Lower lobe of right lung (tissue), 2 donors: Measurements from ENCODE around the gene TATDN3. TPM values are rescaled to one million over a fixed set of nuclear protein-coding genes. Genes with fewer than 3 reads are reported as not detected.

ENCODE experiments used
- ATAC-seq, 2 donors: fragments of 200-7000 bp; cut with Tn5 transposase; one replicate each; pipeline ENCODE4 v1.9.1; 2020 to 2022; ENCODE audit warnings: mild to moderate bottlenecking in 2 of 2, moderate library complexity in 2 of 2
- DNase-seq: peaks from one replicate; pipeline ENCODE4 v3.0.0-alpha.2; 2020
- H3K27ac ChIP-seq: fragments of 200-600 bp; one replicate; pipeline ENCODE4 v1.8.0; 2022
- H3K27me3 ChIP-seq: fragments of 200-600 bp; one replicate; pipeline ENCODE4 v1.8.0; 2022; ENCODE audit warnings: low read depth
- H3K36me3 ChIP-seq: fragments of 200-600 bp; one replicate; pipeline ENCODE4 v1.8.0; 2022; ENCODE audit warnings: mild to moderate bottlenecking
- H3K4me1 ChIP-seq: fragments of 200-600 bp; one replicate; pipeline ENCODE4 v1.8.0; 2022
- H3K4me3 ChIP-seq: fragments of 200-600 bp; one replicate; pipeline ENCODE4 v1.8.0; 2022; ENCODE audit warnings: mild to moderate bottlenecking
- H3K9me3 ChIP-seq: fragments of 200-600 bp; one replicate; pipeline ENCODE4 v1.8.0; 2022
- intact Hi-C: fragments of 100-400 bp; cut with DNase I; formaldehyde crosslinking; loops from one replicate; pipeline ENCODE4 v1.11.0; 2022
- total RNA-seq: library from RNA; stranded (reverse); fragmentation: NEBNext Ultra II Directional; extraction: Animal tissue kit (Norgen Biotek cat#: 25700); gene quantifications from one replicate; pipeline ENCODE4 v1.2.1, GENCODE V29; 2021
- TF ChIP-seq, protein P1 (sequence below): fragments of 200-600 bp; IDR thresholded peaks from one replicate; pipeline ENCODE4 v1.8.0; 2022; ENCODE audit warnings: antibody characterized with exemption, mild to moderate bottlenecking
- donor health status: DM: no; HTN: yes; CAD: no; lungs with severe emphysema.

Gene TATDN3
- total RNA-seq, 1 donor from 2014 or later, result 12.3 TPM

DNA sequence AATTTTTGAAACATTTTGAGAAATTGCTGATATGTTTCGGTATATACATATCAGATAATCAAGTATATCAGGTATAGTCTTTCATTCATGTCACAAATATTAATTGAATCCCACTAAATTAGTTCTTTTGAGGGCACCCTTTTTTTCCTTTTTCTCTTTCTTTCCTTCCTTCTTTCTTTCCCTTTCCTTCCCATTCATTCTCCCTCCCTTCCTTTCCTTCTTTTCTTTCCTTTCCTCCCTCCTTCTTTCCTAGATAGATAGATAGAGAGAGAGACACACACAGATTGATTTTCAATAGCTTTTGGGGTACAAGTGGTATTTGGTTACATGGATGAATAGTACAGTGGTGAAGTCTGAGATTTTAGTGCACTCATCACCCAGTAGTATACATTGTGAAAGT, 5.8 kb upstream of the TATDN3 start:
- peaks cover 53% of the 10 kb centered on the region for H3K36me3 ChIP-seq

DNA sequence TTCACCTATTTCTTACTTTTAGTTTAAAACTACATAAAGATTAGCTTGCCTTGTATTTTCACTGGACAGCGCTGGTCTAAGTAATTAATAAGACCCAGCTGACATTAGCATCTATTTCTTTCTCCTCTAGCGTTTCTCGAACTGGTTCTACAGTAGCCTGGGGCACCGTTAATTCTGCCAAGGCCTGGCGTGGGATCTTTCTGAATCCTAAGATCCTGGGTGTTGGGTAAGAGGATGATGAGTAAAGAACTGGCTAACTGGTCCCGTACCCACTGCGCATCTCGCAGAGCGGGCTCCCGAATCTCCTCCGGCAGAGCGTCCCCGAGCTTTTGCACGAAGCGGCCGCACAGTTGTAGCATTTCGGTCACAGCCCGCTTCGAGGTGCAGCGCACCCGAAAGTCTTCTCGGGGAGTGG, 426 bp upstream of the TATDN3 start:
- H3K27ac ChIP-seq, result peak overlapping the region; percentile 93
- H3K36me3 ChIP-seq, result peaks cover 13% of the 10 kb centered on the region
- ATAC-seq (peak; percentile 72 to 77), DNase-seq (no peak)
- H3K4me1 ChIP-seq, result peaks cover 30% of the 10 kb centered on the region
- TF ChIP-seq, protein P1, sequence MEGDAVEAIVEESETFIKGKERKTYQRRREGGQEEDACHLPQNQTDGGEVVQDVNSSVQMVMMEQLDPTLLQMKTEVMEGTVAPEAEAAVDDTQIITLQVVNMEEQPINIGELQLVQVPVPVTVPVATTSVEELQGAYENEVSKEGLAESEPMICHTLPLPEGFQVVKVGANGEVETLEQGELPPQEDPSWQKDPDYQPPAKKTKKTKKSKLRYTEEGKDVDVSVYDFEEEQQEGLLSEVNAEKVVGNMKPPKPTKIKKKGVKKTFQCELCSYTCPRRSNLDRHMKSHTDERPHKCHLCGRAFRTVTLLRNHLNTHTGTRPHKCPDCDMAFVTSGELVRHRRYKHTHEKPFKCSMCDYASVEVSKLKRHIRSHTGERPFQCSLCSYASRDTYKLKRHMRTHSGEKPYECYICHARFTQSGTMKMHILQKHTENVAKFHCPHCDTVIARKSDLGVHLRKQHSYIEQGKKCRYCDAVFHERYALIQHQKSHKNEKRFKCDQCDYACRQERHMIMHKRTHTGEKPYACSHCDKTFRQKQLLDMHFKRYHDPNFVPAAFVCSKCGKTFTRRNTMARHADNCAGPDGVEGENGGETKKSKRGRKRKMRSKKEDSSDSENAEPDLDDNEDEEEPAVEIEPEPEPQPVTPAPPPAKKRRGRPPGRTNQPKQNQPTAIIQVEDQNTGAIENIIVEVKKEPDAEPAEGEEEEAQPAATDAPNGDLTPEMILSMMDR, result no peak
- H3K27me3 ChIP-seq, result no peaks in the 10 kb centered on the region
- H3K4me3 ChIP-seq, result peak overlapping the region; percentile 81
- no peaks in the 10 kb centered on the region for H3K9me3 ChIP-seq
- intact Hi-C loops, result no loop called here

More for the DNA sequence above, 5.8 kb upstream of the TATDN3 start:
- Histone ChIP-seq H3K4me3 (no peak overlapping the region), H3K4me1 (peaks cover 15% of the 10 kb centered on the region), H3K9me3 (no peaks in the 10 kb centered on the region), H3K27ac (no peak overlapping the region), H3K27me3 (no peaks in the 10 kb centered on the region)
- intact Hi-C loops, result no loop called here
- TF ChIP-seq, protein P1, result no peak
- no peak for DNase-seq
- no peak for ATAC-seq

DNA sequence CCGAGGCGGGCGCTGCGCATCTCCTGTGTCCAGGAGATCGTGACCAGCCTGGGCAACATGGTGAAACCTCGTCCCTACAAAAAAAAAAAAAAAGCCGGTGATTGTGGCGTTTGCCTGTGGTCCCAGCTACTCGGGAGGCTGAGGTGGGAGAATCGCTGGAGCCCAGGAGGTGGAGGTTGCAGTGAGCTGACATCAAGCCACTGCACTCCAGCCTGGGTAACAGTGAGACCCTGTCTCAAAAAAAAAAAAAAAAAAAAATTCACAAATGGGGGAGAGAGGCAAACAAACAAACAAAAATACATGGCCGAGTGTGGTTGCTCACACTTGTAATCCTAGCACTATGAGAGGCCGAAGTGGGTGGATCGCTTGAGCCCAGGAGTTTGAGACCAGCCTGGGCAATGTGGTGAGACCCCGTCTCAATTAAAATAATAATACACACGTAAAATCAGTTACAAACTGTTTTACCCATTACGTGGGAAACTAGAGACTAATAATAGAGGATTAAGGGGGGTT, 758 bp downstream of the TATDN3 start:
- Histone ChIP-seq H3K9me3 (no peaks in the 10 kb centered on the region), H3K4me1 (peaks cover 30% of the 10 kb centered on the region), H3K4me3 (peak overlapping the region; percentile 81), H3K27ac (peak overlapping the region; percentile 93), H3K36me3 (peaks cover 18% of the 10 kb centered on the region), H3K27me3 (no peaks in the 10 kb centered on the region)
- no peak for DNase-seq
- no peak for ATAC-seq
- intact Hi-C loops, result no loop called here
- TF ChIP-seq, protein P1, result no peak

DNA sequence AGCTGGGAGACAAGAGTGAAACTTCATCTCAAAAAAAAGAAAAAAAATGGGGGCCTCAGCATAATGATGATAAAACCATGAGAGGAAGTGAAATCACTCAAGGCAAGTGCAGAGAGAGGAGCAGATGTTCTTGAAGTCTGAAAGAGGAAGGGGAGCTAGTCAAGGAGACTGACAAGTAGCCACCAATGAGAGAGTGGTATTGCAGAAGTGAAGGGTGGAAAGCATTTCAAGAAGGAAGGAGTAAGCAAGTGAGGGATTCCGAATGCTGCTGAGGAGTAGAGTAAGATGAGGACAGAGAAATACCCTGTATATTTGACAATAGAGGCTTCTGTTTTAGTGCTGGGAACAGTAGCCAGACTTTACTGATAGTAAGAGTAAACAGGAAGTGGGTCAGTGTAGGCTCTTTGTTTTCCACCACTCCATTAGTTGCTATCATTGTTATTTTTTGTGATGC, 2.9 kb downstream of the TATDN3 start:
- no peak overlapping the region for H3K4me3 ChIP-seq
- intact Hi-C loops, result no loop called here

DNA sequence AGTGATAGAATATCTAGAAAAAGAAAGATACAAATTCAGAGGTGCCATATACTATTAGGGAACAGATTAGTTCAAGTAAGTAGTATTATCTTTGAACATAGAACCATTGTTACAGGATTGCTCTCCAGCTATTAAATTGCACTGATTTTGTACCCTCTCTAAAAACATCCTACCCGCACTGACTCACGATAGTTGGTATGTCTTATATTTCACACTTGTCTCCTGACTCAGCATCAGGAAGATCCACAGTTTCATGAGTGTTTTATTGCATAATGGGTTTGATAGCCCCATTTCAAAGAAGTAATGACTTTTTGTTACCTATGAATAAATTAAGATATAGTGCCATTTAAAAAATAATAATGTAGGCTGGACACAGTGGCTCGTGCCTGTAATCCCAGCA, 6.0 kb downstream of the TATDN3 start:
- Histone ChIP-seq H3K4me3 (no peak overlapping the region), H3K27me3 (no peaks in the 10 kb centered on the region), H3K9me3 (no peaks in the 10 kb centered on the region), H3K27ac (no peak overlapping the region), H3K4me1 (peaks cover 12% of the 10 kb centered on the region), H3K36me3 (peaks cover 62% of the 10 kb centered on the region)
- DNase-seq (no peak), ATAC-seq (no peak)
- TF ChIP-seq, protein P1, result no peak
- intact Hi-C loops, result no loop called here

More for the DNA sequence above, 2.9 kb downstream of the TATDN3 start:
- H3K27me3 ChIP-seq, result no peaks in the 10 kb centered on the region
- TF ChIP-seq, protein P1, result no peak
- DNase-seq (no peak), ATAC-seq (peak; percentile 14 to 39)
- H3K9me3 ChIP-seq, result no peaks in the 10 kb centered on the region
- H3K4me1 ChIP-seq, result peaks cover 22% of the 10 kb centered on the region
- H3K36me3 ChIP-seq, result peaks cover 31% of the 10 kb centered on the region
- H3K27ac ChIP-seq, result peak overlapping the region; percentile 7
